GM19397 (cell line): ENCODE data around the gene MANSC4.

ENCODE experiments used
- ATAC-seq: cut with Tn5 transposase; IDR thresholded peaks from one replicate; pipeline ENCODE4 v1.9.1; 2021; ENCODE audit warnings: mild to moderate bottlenecking, moderate library complexity; ENCODE audit not compliant: unreplicated experiment

Gene MANSC4

GRCh38 chr12:27801630-27802029 is 21.6 kb upstream of the MANSC4 start:
- no peak for ATAC-seq

GRCh38 chr12:27800819-27801218 is 20.8 kb upstream of the MANSC4 start:
- no peak for ATAC-seq

- ATAC-seq, result no peak
Measured at GRCh38 chr12:27797301-27798025, 17.4 kb upstream of the MANSC4 start.

GRCh38 chr12:27796128-27796527 is 16.1 kb upstream of the MANSC4 start:
- ATAC-seq, result no peak

GRCh38 chr12:27794818-27795584 is 15.0 kb upstream of the MANSC4 start:
- ATAC-seq, result no peak

- ATAC-seq, result no peak
Measured at GRCh38 chr12:27790179-27790578, 10.1 kb upstream of the MANSC4 start.

GRCh38 chr12:27787559-27787958 is 7.5 kb upstream of the MANSC4 start:
- no peak for ATAC-seq

- ATAC-seq, result no peak
Measured at GRCh38 chr12:27785882-27786570, 6.0 kb upstream of the MANSC4 start.

GRCh38 chr12:27782481-27782880 is 2.4 kb upstream of the MANSC4 start:
- no peak for ATAC-seq

GRCh38 chr12:27781680-27782079 is 1.6 kb upstream of the MANSC4 start:
- ATAC-seq, result no peak

GRCh38 chr12:27780612-27781408 is 774 bp upstream of the MANSC4 start:
- ATAC-seq, result peak; percentile 32

GRCh38 chr12:27779416-27779919 is 568 bp downstream of the MANSC4 start:
- ATAC-seq, result peak; percentile 12

GRCh38 chr12:27778206-27778605 is 1.8 kb downstream of the MANSC4 start:
- no peak for ATAC-seq

GRCh38 chr12:27777141-27777540 is 2.9 kb downstream of the MANSC4 start:
- no peak for ATAC-seq

GRCh38 chr12:27772328-27773049 is 7.5 kb downstream of the MANSC4 start:
- ATAC-seq, result no peak

GRCh38 chr12:27771481-27772327 is 8.3 kb downstream of the MANSC4 start:
- ATAC-seq, result no peak

GRCh38 chr12:27769142-27769673 is 10.8 kb downstream of the MANSC4 start:
- no peak for ATAC-seq

- ATAC-seq, result no peak
Measured at GRCh38 chr12:27766587-27766986, 13.4 kb downstream of the MANSC4 start.

GRCh38 chr12:27762757-27763156 is 17.3 kb downstream of the MANSC4 start:
- no peak for ATAC-seq
